Measurements from ENCODE around the gene SLC35G3. TPM values are rescaled to one million over a fixed set of nuclear protein-coding genes. Genes with fewer than 3 reads are reported as not detected.

The SLC35G3 gene
- polyA plus RNA-seq, 2 of the 4 experiments (the other 2 are of a cell fraction) = not detected

DNA sequence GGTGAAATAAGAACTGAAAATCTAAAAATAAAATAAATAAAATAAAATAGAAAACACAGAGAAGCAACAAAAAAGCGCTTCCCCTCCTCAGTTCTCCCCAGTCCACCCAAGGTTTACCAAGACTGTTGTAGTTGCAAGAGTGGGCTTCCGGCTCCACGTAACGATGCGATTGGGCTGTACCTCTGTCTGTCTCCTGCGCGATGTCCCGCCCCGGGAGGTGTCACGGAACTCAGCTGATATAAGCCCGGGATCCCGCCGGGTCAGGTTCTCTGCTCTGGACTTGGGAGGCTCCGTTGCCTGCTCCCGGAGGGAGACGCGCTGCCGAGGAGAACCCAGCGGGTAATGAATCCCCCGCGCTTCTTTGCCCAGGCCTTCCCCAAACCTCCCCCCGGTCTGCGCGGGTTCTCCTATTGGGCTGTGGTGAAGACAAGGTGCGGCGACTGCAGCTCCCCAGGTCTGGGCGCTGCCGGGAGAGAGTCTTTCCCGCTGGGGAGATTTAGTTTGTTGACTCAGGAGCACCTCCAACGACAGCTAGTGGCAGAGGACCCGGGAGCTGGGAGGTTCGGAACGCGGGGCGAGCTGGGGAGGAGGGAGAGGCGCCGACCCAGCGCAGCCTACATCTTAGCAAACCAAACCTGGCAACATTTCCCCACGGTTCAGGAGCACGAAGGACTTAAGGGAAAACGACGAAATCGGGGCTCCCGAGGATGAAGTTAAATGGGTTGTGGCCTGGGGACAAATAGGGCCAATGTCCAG lies 48.8 kb upstream of the SLC35G3 start, which contains the start of gene SLFN5:
TSS of gene SLFN5 (plus strand) at position 268 of the 756 bp plus-strand sequence. CDS start 15,619 bp downstream, outside the sequence.
- WGBS (ENCODE audit: missing lambda C conversion rate) = 2% methylated on average over 43 of the region's 44 CpGs
- peak within 1 kb of the TSS; percentile 96 for H3K4me2 ChIP-seq
- peak within 1 kb of the TSS; percentile 88 for H3K27ac ChIP-seq
- peak within 1 kb of the TSS; percentile 82 for H3K4me3 ChIP-seq
- H3K9me3 ChIP-seq = no peaks in the 10 kb centered on the region
- H3K4me1 ChIP-seq = peaks cover 40% of the 10 kb centered on the region
- ATAC-seq (peak; percentile 83 to 96), DNase-seq (ENCODE audit: low read depth in 1 of 2, low spot score in 1 of 2) (peak; percentile 91 to 98), FAIRE-seq (no peak)
- TF ChIP-seq HOXB5 (CRISPR knock-in tag; IDR thresholded peaks at IDR 0.05) = no peak
- TF ChIP-seq CHD4 (IDR thresholded peaks at IDR 0.05; ENCODE audit: borderline replicate concordance) = no peak; the same call in 1 of the 2 replicates
- peak; percentile 87 to 89; a peak in 3 of 5 replicates for TF ChIP-seq JUN (IDR thresholded peaks at IDR 0.05)
- TF ChIP-seq POLR2A (IDR thresholded peaks at IDR 0.05; ENCODE audit: low read length) = peak; percentile 91
- TF ChIP-seq KDM5A (IDR thresholded peaks at IDR 0.05) = no peak
- TF ChIP-seq CEBPB (IDR thresholded peaks at IDR 0.05) = peak in 1 of 2 experiments; percentile 26; a peak in 1 of 4 replicates
- TF ChIP-seq, protein P1, sequence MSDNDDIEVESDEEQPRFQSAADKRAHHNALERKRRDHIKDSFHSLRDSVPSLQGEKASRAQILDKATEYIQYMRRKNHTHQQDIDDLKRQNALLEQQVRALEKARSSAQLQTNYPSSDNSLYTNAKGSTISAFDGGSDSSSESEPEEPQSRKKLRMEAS (IDR thresholded peaks at IDR 0.05) = peak; percentile 39; the same call in 1 of the 2 replicates
- no peak for TF ChIP-seq SREBF2 (IDR thresholded peaks at IDR 0.05)
- TF ChIP-seq ZFP36 (IDR thresholded peaks at IDR 0.05; ENCODE audit: borderline replicate concordance, partially characterized antibody) = no peak
- TF ChIP-seq BHLHE40 (IDR thresholded peaks at IDR 0.05; ENCODE audit: low read depth, low read length) = no peak
- TF ChIP-seq PHF8 (IDR thresholded peaks at IDR 0.05; ENCODE audit: borderline replicate concordance, low read depth) = peak; percentile 89; the same call in 1 of the 2 replicates
- no peak for TF ChIP-seq SMC3 (IDR thresholded peaks at IDR 0.05)
- no peak for TF ChIP-seq ESRRA (IDR thresholded peaks at IDR 0.05; ENCODE audit: borderline replicate concordance, low read length)
- TF ChIP-seq CHD2 (IDR thresholded peaks at IDR 0.05; ENCODE audit: low read length, partially characterized antibody) = no peak
- no peak for TF ChIP-seq ZC3H11A (IDR thresholded peaks at IDR 0.05)
- TF ChIP-seq, protein P2, sequence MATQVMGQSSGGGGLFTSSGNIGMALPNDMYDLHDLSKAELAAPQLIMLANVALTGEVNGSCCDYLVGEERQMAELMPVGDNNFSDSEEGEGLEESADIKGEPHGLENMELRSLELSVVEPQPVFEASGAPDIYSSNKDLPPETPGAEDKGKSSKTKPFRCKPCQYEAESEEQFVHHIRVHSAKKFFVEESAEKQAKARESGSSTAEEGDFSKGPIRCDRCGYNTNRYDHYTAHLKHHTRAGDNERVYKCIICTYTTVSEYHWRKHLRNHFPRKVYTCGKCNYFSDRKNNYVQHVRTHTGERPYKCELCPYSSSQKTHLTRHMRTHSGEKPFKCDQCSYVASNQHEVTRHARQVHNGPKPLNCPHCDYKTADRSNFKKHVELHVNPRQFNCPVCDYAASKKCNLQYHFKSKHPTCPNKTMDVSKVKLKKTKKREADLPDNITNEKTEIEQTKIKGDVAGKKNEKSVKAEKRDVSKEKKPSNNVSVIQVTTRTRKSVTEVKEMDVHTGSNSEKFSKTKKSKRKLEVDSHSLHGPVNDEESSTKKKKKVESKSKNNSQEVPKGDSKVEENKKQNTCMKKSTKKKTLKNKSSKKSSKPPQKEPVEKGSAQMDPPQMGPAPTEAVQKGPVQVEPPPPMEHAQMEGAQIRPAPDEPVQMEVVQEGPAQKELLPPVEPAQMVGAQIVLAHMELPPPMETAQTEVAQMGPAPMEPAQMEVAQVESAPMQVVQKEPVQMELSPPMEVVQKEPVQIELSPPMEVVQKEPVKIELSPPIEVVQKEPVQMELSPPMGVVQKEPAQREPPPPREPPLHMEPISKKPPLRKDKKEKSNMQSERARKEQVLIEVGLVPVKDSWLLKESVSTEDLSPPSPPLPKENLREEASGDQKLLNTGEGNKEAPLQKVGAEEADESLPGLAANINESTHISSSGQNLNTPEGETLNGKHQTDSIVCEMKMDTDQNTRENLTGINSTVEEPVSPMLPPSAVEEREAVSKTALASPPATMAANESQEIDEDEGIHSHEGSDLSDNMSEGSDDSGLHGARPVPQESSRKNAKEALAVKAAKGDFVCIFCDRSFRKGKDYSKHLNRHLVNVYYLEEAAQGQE (IDR thresholded peaks at IDR 0.05) = peak; percentile 34; the same call in 1 of the 2 replicates
- TF ChIP-seq RNF2 (IDR thresholded peaks at IDR 0.05; ENCODE audit: borderline replicate concordance, low read depth) = peak; percentile 68; the same call in 1 of the 2 replicates
- TF ChIP-seq, protein P3, sequence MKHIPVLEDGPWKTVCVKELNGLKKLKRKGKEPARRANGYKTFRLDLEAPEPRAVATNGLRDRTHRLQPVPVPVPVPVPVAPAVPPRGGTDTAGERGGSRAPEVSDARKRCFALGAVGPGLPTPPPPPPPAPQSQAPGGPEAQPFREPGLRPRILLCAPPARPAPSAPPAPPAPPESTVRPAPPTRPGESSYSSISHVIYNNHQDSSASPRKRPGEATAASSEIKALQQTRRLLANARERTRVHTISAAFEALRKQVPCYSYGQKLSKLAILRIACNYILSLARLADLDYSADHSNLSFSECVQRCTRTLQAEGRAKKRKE (CRISPR knock-in tag; IDR thresholded peaks at IDR 0.05; ENCODE audit: low read depth) = no peak
- no peak for TF ChIP-seq FOSL2 (IDR thresholded peaks at IDR 0.05)
- TF ChIP-seq FOSL2 (CRISPR knock-in tag; IDR thresholded peaks at IDR 0.05) = no peak
- TF ChIP-seq JUNB (IDR thresholded peaks at IDR 0.05) = no peak
- TF ChIP-seq GATA3 (IDR thresholded peaks at IDR 0.05; ENCODE audit: borderline replicate concordance) = 0 out of 2 replicates have a peak, but pooled peaks have one; percentile 10
- TF ChIP-seq, protein P4, sequence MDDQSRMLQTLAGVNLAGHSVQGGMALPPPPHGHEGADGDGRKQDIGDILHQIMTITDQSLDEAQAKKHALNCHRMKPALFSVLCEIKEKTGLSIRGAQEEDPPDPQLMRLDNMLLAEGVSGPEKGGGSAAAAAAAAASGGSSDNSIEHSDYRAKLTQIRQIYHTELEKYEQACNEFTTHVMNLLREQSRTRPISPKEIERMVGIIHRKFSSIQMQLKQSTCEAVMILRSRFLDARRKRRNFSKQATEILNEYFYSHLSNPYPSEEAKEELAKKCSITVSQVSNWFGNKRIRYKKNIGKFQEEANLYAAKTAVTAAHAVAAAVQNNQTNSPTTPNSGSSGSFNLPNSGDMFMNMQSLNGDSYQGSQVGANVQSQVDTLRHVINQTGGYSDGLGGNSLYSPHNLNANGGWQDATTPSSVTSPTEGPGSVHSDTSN (IDR thresholded peaks at IDR 0.05) = peak; percentile 98
- TF ChIP-seq, protein P5, sequence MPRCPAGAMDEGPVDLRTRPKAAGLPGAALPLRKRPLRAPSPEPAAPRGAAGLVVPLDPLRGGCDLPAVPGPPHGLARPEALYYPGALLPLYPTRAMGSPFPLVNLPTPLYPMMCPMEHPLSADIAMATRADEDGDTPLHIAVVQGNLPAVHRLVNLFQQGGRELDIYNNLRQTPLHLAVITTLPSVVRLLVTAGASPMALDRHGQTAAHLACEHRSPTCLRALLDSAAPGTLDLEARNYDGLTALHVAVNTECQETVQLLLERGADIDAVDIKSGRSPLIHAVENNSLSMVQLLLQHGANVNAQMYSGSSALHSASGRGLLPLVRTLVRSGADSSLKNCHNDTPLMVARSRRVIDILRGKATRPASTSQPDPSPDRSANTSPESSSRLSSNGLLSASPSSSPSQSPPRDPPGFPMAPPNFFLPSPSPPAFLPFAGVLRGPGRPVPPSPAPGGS (IDR thresholded peaks at IDR 0.05) = peak; percentile 96
- CTCF ChIA-PET = interaction anchor here (0.6 to 6.6 kb wide), 6 partner anchors 9 to 290 kb away, joined by 3 to 30 read pairs (median 3); no protein-coding TSS in a partner anchor
- POLR2A ChIA-PET = interaction anchor here (0.6 to 3.4 kb wide), 12 partner anchors 9 to 190 kb away, joined by 3 to 65 read pairs (median 4); partner anchors contain the start of gene SLFN11
